GM18502 (cell line): ENCODE measurements around the gene ZBTB4.

Source experiments
- ATAC-seq: cut with Tn5 transposase; IDR thresholded peaks from one replicate; pipeline ENCODE4 v1.9.1; 2021; ENCODE audit warnings: mild to moderate bottlenecking; ENCODE audit not compliant: unreplicated experiment, poor library complexity

The ZBTB4 gene

GRCh38 chr17:7426203-7426863 lies 53.1 kb downstream of the ZBTB4 start:
- ATAC-seq, result no peak

GRCh38 chr17:7425756-7426155 lies 53.7 kb downstream of the ZBTB4 start:
- ATAC-seq, result no peak

GRCh38 chr17:7425316-7425715 lies 54.1 kb downstream of the ZBTB4 start, which contains the start of gene SPEM2:
Gene SPEM2, plus strand, starts transcription at chr17:7425616. Its CDS starts 73 bp downstream, at chr17:7425689.
- no peak for ATAC-seq

GRCh38 chr17:7423679-7424078 lies 55.8 kb downstream of the ZBTB4 start:
- no peak for ATAC-seq

GRCh38 chr17:7421186-7421585 lies 58.2 kb downstream of the ZBTB4 start:
- no peak for ATAC-seq

GRCh38 chr17:7419819-7420610 lies 59.4 kb downstream of the ZBTB4 start, which contains the start of gene SPEM1:
Gene SPEM1, plus strand, starts transcription at chr17:7420324. Its CDS starts 61 bp downstream, at chr17:7420385.
- ATAC-seq, result no peak

- no peak for ATAC-seq
Observed at GRCh38 chr17:7418472-7419152, 60.8 kb downstream of the ZBTB4 start.

- no peak for ATAC-seq
Observed at GRCh38 chr17:7417056-7417655, 62.3 kb downstream of the ZBTB4 start.

- no peak for ATAC-seq
Observed at GRCh38 chr17:7416323-7416722, 63.1 kb downstream of the ZBTB4 start.

- no peak for ATAC-seq
Observed at GRCh38 chr17:7415784-7416183, 63.6 kb downstream of the ZBTB4 start.

- ATAC-seq, result no peak
Observed at GRCh38 chr17:7414837-7415236, 64.6 kb downstream of the ZBTB4 start.

GRCh38 chr17:7413346-7413985 lies 66.0 kb downstream of the ZBTB4 start:
- no peak for ATAC-seq

- ATAC-seq, result no peak
Observed at GRCh38 chr17:7411427-7411750, 68.0 kb downstream of the ZBTB4 start.

- no peak for ATAC-seq
Observed at GRCh38 chr17:7410634-7411426, 68.6 kb downstream of the ZBTB4 start.

GRCh38 chr17:7409716-7410115 lies 69.7 kb downstream of the ZBTB4 start:
- ATAC-seq, result no peak
